ENCODE measurements around the gene OXA1L.
A peak's percentile ranks its signal among the peaks of the same experiment; 100 is the strongest.
"Not testable (repeated sequence)": the region's sequence is repeated elsewhere in the genome, so short reads cannot be mapped to it uniquely, and the experiment has no call there.

OXA1L gene

DNA sequence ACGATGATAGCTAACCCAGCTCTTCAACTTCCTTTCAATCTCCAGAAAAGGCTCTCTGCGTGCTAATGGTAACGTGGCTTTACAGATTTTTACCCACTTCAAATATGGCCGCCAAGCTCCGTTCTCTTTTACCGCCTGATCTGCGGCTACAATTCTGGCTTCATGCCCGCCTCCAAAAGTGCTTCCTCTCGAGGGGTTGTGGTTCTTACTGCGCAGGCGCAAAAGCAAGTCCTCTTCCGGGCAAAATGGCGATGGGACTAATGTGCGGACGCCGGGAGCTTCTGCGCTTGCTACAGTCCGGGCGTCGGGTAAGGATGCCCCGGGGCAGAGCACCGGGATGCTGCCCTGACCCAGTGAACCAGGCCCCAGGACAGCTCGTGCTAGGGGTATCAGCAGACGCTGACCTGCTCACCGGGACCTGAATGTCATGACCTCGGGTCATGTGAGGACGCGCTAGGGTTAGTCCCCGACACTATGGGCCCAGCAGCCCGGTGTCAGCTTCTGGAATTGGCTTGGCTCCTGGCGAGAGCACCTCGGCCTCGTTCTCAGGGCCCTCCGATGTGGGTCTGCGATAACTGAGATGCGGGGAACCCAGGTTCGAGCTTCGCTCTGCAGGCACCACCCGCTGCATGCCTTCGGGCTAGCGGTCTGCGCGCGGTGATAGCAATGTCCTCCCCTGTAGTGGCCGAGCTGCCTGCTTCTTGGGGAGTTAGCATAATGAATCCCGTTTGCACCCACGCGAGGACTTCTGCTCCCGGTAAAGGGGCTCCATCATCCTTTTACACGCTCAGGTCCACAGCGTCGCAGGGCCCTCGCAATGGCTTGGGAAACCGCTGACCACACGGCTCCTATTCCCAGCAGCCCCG, at the start of gene OXA1L:
Gene OXA1L (plus strand): TSS at position 232 of the 866 bp plus-strand sequence. CDS start 14 bp downstream, at position 246.
- DNase-seq (ENCODE audit: low read depth in 3 of 3, low spot score in 1 of 3), result peak; percentile 79 to 95 (median 94)

DNA sequence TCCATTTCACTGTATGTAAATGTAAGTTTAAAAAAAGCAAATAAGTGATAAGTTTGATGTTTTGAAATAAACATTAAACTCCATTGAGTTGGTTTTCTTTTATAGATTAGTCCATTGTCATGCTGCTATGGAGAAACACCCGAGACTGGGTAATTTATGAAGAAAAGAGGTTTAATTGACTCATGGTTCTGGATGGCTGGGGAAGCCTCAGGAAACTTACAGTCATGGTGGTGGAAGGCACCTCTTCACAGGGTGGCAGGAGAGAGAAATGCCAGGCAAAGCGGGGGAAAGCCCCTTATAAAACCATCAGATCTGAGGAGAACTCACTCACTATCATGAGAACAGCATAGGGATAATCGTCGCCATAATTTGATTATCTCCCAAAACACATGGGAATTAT, 48.4 kb upstream of the OXA1L start:
- DNase-seq (ENCODE audit: low read depth in 3 of 3, low spot score in 1 of 3), result no peak

DNA sequence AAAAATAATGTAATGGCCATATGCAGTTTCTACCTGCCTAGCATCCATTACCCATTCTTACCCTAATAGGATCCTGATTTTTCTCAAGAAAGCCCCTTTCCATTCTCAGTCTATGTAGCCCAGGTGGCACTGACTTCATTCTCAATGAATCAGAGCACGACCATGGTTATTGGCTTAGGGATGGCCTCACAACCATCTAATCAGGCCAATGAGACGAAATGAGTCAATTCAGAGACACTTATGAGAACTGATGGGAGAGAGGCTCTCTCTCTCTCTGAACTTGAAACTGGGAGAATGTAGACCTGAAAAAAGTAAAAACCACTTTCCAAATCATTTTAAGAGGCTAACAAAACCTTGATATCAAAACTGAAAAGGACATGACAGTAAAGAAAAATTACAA, 45.3 kb upstream of the OXA1L start:
- no peak for DNase-seq (ENCODE audit: low read depth in 3 of 3, low spot score in 1 of 3)

GRCh38 chr14:22723815-22724214, 42.7 kb upstream of the OXA1L start:
- no peak for DNase-seq (ENCODE audit: low read depth in 3 of 3, low spot score in 1 of 3)

- not testable (repeated sequence) for DNase-seq (ENCODE audit: low read depth in 3 of 3, low spot score in 1 of 3)
Measured at GRCh38 chr14:22724847-22725246, 41.6 kb upstream of the OXA1L start.

DNA sequence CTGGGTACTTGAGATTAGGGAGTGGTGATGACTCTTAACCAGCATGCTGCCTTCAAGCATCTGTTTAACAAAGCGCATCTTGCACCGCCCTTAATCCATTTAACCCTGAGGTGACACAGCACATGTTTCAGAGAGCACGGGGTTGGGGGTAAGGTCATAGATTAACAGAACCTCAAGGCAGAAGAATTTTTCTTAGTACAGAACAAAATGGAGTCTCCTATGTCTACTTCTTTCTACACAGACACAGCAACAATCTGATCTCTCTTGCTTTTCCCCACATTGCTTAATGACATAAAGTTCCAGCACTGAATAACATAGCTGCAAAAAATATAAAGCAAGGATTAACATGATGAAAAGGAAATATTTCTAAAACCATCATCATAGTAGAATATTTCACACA, 41.1 kb upstream of the OXA1L start:
- DNase-seq (ENCODE audit: low read depth in 3 of 3, low spot score in 1 of 3), result not testable (repeated sequence)

GRCh38 chr14:22726012-22726411, 40.5 kb upstream of the OXA1L start:
- DNase-seq (ENCODE audit: low read depth in 3 of 3, low spot score in 1 of 3), result no peak

- DNase-seq (ENCODE audit: low read depth in 3 of 3, low spot score in 1 of 3), result not testable (repeated sequence)
Measured at GRCh38 chr14:22732062-22732461, 34.4 kb upstream of the OXA1L start.

- DNase-seq (ENCODE audit: low read depth in 3 of 3, low spot score in 1 of 3), result no peak
Measured at GRCh38 chr14:22733829-22734228, 32.7 kb upstream of the OXA1L start.

DNA sequence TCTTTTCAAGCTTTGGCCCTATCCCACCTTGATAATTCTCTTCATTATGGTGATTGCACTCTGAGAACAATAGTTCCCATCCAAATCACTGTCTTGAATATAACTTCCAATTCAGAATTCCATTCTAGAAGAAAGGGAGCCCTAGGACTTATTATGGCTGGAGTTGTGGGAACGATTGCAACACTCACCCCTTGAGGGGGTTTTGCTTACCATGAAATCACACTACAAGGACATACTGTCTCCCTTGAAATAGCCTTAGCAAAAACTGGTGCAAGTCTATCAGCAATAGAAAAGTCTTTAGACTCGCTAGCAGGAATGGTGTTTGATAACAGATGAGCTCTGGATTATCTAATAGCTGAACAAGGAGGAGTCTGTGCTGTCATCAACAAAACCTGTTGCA, 31.4 kb upstream of the OXA1L start:
- DNase-seq (ENCODE audit: low read depth in 3 of 3, low spot score in 1 of 3), result no peak

DNA sequence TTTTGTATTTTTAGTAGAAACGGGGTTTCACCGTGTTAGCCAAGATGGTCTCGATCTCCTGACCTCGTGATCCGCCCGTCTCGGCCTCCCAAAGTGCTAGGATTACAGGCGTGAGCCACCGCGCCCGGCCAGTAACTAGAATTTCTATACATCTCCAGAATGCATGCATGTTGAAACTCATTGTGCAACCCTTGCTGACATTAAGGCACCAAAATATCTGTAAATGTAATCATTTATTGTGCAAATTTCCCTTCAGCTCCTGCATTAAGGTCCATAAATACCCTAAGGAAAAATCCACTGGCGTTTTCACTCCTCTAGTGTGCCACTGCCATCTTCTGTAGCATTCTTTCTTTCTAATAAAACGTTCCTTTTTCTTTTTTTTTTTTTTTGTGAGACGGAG, 30.1 kb upstream of the OXA1L start:
- DNase-seq (ENCODE audit: low read depth in 3 of 3, low spot score in 1 of 3), result not testable (repeated sequence)

DNA sequence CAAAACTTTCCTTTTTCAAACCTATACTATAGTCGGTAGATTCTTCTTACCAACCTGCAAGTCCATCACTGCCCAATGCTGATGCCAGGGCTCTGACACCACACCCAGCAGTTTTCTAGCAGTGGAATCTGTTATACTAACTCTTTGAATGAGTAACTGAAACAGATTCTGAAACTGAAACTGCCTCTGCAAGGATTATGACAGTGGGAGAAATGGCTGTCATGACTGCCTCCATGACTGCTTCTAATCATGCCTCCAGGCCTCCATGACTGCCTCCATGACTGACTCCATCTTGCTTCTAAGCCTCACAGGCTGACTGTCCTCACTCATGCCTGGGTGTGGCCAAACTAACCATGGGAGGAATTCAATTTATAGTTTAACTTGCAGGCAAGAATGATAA, 29.4 kb upstream of the OXA1L start:
- DNase-seq (ENCODE audit: low read depth in 3 of 3, low spot score in 1 of 3), result no peak

DNA sequence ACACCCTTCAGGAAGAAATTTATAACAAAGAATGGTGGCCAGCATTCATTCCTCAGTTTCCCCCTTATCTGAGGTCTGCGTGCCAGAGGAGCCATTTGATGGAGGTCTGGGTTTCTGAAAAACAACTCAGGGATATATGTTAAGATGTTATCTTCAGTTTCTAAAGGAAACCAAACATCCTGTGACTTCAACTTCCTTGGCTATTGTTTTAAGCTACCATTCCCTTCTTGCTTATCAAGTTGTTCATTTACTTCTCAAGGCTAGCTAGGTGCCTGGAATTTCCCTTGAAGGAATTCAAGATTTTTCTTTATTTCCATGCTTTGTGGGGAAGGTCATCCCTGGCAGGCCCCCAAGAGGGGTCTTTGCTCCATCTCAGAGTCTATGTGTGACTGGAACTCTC, 27.1 kb upstream of the OXA1L start:
- no peak for DNase-seq (ENCODE audit: low read depth in 3 of 3, low spot score in 1 of 3)

DNA sequence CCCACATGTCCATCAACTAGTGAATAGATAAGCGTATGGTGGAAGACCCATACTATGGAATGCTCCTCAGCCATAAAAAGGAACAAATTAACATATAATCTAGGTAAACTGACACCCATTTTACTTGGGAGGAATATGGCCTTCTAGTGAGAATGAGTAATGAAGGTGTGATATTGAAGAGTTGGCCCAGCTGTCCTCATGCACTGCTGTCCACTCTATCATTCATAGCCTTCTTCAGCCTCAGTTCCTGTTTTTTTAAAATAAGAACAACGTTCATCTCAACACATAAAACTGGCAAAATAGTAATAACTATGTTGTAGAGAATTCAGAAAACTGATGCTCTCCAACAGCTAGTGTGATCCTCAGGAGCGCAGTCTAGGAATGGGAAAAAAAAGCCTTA, 26.5 kb upstream of the OXA1L start:
- DNase-seq (ENCODE audit: low read depth in 3 of 3, low spot score in 1 of 3), result no peak

- DNase-seq (ENCODE audit: low read depth in 3 of 3, low spot score in 1 of 3), result no peak
Measured at GRCh38 chr14:22747769-22748168, 18.7 kb upstream of the OXA1L start.

DNA sequence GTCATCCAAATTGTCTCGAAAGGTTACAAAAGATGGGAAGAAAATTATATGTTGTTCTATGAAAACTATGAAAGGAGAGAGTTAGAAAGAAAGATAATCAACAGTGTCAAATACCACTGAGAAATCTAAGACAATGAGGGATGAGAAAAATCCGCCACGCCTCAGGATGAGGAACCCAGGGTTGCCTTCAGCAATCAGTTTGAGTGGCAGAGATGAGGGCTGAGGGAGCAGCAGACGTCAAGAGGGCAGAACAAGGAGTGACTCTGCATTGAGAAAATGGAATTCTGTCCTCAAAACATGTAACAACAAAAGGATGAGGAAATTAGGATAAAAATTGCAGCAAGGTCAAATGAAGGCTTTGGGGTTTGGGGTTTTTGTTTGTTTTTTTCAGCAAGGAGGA, 18.3 kb upstream of the OXA1L start:
- DNase-seq (ENCODE audit: low read depth in 3 of 3, low spot score in 1 of 3), result no peak

- DNase-seq (ENCODE audit: low read depth in 3 of 3, low spot score in 1 of 3), result no peak
Measured at GRCh38 chr14:22748631-22749068, 17.8 kb upstream of the OXA1L start.

DNA sequence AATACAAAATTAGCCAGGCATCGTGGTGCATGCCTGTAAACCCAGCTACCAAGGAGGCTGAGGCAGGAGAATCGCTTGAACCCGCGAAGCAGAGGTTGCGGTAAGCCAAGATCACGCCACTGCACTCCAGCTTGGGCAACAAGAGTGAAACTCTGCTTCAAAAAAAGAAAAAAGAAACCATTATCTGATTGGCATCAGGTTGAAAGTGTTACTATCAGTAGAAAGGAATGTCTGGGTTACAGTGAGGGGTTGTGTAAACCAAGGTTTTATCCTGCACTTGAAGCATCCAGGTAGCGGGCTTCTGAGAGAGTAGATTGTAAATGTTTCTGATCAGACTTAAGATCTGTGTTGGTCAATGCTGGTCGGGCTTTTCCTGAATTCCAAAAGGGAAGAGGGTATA, 14.1 kb upstream of the OXA1L start:
- DNase-seq (ENCODE audit: low read depth in 3 of 3, low spot score in 1 of 3), result no peak

DNA sequence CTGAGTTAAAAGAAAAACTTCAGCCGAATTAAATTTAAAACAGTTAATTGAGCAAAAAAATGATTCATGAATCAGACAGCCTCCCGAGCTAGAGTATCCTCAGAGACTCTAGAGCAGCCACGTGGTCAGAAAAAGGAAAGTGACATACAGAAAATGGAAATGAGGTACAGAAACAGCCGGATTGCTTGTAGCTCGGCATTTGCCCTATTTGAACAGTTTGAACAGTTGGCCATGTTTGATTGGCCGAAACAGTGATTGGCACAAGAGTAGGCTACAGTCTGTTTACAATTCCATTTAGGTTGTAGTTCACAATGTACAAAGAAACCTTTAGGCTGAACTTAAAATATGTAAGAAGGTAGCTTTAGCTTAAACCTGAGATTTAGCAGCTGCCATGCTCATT, 12.9 kb upstream of the OXA1L start:
- DNase-seq (ENCODE audit: low read depth in 3 of 3, low spot score in 1 of 3), result no peak

DNA sequence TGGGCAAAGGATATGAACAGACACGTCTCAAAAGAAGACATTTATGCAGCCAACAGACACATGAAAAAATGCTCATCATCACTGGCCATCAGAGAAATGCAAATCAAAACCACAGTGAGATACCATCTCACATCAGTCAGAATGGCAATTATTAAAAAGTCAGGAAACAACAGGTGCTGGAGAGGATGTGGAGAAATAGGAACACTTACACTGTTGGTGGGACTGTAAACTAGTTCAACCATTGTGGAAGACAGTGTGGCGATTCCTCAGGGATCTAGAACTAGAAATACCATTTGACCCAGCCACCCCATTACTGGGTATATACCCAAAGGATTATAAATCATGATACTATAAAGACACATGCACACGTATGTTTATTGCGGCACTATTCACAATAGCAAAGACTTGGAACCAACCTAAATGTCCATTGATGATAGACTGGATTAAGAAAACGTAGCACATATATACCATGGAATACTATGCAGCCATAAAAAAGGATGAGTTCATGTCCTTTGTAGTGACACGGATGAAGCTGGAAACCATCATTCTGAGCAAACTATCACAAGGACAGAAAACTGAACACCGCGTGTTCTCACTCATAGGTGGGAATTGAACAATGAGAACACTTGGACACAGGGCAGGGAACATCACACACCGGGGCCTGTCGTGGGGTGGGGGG, 8.4 kb upstream of the OXA1L start:
- DNase-seq (ENCODE audit: low read depth in 3 of 3, low spot score in 1 of 3), result not testable (repeated sequence)

DNA sequence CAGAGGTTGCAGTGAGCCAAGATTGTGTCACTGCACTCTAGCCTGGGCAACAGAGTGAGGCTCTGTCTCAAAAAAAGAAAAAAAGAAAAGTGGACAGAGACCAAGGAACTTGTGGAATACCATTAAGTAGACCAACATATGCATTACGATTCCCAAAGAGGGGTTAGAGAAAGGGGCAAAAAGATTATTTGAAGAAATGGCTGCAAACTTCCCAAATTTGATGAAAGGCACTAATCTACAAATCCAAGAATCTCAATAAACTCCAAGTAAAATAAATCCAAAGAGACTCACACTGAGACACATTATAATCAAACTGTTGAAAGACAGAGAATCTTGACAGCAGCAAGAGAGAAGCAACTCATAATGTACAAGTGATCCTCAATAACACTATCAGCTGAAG, 4.8 kb upstream of the OXA1L start:
- no peak for DNase-seq (ENCODE audit: low read depth in 3 of 3, low spot score in 1 of 3)

GRCh38 chr14:22764382-22764781, 2.1 kb upstream of the OXA1L start:
- DNase-seq (ENCODE audit: low read depth in 3 of 3, low spot score in 1 of 3), result no peak

DNA sequence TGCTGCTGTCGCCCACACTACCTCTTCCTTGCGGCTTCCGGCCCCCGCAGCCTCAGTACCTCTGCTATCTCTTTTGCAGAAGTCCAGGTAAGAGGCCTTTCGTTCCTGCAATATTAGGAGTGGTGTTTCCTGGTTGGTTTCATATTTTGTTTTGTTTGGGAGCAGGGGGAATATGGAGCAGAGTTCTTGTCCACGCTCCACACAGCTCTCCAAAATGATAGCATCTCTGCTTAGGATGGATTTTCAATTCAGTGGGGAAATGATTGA, 768 bp downstream of the OXA1L start:
- no peak for DNase-seq (ENCODE audit: low read depth in 3 of 3, low spot score in 1 of 3)
